B cell (primary cell): ENCODE measurements around the gene C3orf18.

Experiments
- EZH2 ChIP-seq: IDR thresholded peaks from 2 replicates; pipeline ENCODE4 v1.6.1; 2012; ENCODE audit warnings: borderline replicate concordance, low read depth, mild to moderate bottlenecking, moderate library complexity, low read length; ENCODE audit not compliant: insufficient read depth, poor library complexity, severe bottlenecking
- TF ChIP-seq, protein P1 (sequence below): fragments of 200-600 bp; IDR thresholded peaks from one replicate; pipeline ENCODE4 v1.8.0; 2022; ENCODE audit warnings: antibody characterized with exemption, mild to moderate bottlenecking

DNA sequence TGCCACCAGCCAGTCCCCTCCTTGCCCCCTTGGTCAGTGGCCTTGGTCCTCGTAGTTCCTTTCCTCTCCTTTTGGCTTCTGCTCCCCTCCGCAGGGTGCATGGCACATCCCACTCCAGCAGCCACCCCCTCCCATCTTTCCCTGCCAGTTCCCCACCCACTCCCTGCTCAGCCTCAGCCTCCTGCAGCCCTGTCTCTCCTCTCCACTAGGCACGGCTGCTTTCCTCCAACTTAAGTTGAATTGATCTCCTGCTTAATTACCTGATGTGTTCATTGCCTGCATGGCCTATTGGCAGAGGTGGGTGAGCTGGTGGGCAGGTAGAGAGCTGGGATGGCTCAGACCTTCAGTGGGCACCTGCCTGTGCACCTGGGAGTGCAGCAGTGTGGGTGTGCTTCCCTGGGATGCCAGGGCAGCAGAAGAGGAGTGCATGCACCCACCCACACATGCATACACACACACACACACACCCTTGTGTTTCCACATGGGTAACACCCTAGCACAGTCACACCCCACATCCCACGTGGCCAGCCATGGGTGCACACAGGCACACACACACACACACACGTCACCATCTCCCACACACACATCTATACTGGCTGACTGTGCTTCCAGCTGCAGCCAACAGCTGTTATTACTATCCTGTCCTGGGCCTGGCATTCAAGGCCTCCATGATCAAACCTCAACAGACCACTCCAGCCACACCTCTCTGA, 30.9 kb downstream of the C3orf18 start:
- TF ChIP-seq, protein P1, sequence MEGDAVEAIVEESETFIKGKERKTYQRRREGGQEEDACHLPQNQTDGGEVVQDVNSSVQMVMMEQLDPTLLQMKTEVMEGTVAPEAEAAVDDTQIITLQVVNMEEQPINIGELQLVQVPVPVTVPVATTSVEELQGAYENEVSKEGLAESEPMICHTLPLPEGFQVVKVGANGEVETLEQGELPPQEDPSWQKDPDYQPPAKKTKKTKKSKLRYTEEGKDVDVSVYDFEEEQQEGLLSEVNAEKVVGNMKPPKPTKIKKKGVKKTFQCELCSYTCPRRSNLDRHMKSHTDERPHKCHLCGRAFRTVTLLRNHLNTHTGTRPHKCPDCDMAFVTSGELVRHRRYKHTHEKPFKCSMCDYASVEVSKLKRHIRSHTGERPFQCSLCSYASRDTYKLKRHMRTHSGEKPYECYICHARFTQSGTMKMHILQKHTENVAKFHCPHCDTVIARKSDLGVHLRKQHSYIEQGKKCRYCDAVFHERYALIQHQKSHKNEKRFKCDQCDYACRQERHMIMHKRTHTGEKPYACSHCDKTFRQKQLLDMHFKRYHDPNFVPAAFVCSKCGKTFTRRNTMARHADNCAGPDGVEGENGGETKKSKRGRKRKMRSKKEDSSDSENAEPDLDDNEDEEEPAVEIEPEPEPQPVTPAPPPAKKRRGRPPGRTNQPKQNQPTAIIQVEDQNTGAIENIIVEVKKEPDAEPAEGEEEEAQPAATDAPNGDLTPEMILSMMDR, result no peak
- TF ChIP-seq EZH2, result no peak
